ENCODE data around the gene CNTN4.
"Not testable (repeated sequence)": the region's sequence is repeated elsewhere in the genome, so short reads cannot be mapped to it uniquely, and the experiment has no call there.

The CNTN4 gene

DNA sequence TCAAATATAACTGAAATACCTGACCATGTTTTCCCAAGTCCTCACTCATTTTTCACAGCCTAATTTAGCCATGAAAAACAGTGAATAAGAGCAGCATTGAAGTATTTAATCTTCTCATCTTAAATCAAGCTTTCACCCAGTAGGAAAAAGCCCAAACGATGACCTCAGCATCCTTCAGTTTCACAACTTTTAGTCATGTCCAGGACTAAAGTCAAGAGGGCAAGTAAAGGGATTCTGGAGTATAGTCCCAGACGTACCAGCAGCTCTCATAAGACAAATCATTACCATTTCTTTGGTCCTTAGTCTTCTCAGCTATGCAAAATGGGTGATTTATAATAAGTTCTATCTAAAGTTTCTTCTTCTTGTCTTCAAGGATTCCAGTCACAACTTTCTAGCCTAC, 774.2 kb downstream of the CNTN4 start:
- DNase-seq, result no peak

DNA sequence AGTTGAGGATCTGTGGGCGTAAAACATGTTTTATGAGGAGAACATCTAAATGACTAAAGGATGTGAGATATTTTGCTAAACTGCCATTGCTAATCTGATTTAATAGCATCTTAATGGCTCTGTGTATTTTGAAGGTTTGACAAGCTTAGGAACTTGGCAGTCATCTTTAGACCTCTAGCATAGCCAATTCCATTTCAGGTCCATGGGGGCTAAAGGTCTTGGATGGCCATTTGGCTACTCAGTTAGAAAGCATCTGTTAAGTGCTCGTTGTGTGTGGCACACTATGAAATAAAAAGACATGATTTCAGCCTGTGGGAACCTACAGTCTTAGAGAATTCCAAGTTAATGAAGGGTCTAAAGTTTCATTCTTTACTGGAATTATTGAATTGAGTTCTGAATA, 775.3 kb downstream of the CNTN4 start:
- no peak for DNase-seq

DNA sequence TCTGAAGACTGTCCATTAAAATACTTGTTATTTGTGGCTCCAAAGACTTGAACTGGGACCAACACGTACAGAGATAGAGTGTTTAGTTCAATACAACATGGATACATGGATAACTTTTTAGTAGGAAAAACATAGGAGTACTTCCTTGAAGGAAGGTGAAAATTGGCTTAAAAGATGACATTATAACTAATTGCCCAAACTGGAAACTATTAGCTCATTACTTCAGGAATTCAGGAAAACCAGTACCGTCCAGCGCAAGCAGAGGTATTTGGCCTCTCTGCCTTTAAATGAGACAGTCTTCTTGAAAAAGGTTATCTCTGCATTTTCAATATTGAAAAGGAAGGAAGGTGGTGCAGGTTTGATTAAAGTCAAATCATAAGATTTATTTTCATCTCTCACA, 777.0 kb downstream of the CNTN4 start:
- DNase-seq, result no peak

DNA sequence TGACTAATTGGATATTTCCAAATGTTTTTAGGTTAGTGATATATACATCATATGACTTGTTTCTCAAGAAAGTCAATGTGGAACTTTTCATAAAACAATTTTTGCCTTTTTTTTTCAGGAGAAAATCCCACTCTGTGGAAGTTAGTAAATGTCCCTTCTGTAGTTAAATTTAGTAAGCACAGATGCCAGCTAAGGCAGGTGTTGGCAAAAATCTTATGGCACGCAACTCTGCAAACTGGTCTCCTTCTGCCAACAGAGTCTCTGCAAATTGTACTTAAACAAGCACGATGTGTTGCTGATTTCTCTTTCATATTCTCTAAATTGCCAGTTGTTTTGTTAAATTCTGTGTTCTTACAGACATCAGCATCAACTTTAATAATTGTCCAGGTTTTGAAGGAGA, 777.7 kb downstream of the CNTN4 start:
- DNase-seq, result no peak

DNA sequence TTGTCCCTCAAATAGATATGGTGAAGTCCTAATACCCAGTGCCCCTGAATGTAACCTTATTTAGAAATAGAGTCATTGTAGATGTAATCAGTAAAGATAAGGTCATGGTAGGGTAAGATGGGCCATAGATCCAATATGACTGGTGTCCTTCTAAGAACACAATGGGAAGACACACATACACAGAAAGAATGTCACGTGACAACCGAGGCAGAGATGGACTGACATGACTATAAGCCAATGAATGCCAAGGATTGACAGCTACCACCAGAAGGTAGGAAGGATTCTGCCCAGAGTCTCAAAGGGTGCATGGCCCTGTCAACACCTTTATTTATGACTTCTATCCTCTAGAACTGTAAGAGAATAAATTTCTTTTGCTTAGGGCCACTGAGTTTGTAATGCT, 780.4 kb downstream of the CNTN4 start:
- no peak for DNase-seq

DNA sequence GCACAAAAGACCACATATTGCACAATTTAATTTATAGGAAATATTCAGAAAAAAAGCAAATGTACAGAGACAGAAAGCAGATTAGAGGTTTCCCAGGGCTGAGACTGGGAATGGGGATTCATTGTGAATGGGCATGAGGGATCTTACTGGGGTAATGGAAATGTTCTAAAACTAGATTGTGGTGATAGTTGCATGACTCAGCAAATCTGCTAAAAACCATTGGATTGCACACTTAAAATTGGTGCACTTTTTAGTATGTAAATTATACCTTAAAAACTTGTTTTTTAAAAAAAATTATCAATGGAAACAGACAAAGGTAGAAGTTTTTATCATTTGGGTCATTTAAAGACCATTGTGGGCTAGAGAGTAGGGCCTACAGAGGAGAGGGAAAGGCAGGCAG, 780.9 kb downstream of the CNTN4 start:
- no peak for DNase-seq

DNA sequence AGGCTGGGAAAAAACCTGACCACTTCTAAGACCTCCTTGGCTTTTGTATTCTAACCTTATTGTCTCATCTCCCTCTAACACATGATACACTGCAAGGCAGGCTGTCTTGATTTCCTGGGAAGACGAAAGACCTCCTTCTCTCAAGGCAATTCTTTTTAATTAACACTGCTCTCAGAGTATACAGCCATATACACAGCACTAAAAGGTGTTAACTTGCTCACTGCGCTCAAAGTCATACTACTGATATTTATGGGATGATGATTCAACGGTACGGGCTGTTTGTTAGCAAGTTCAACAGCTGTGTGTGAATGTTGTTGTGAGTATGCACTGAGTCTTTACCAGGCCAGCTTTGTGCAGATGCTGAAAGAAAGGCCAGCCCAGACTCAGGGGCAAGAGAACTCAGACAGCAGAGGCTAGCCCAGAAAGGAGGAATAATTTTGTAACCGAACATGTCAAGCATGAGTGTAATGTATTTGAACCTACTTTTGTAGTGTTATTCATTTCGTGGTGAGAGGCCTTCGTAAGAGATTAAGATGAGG, 781.6 kb downstream of the CNTN4 start:
- DNase-seq, result no peak

DNA sequence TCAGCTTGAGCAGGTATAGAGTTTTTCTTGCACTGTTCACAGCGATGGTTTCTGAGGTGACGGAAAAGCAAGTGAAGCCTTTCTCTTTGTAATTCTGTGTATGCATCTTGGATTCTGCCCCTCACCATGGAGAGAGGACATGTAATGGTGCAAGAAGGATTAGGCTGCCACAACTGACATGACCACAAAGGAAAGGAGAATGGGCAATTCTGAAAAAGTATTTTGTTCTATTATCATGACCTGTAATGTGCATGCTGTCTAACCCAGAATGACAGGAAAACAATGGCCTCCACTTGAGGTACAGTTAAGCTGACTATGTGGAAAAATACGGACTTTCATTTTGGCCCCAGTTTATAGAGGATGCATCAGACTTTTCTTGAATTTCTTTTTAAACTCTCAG, 784.6 kb downstream of the CNTN4 start:
- DNase-seq, result no peak

DNA sequence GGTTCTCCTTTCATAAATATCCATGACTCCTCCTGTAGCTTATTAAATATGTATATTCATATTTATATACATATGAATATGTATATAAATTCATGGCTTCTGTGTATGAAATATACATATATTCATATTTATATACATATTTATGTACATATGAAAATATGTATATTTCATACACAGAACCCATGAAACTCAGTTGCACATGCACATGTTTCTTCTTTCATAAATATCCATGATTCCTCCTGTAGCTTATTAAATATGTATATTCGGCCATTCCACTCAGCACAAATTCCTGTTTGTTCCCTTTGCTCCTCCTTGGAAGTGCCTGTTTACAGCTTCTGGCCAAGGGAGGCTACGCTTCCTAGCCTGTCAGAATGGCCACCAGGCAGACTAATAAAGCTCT, 789.9 kb downstream of the CNTN4 start:
- DNase-seq, result no peak

DNA sequence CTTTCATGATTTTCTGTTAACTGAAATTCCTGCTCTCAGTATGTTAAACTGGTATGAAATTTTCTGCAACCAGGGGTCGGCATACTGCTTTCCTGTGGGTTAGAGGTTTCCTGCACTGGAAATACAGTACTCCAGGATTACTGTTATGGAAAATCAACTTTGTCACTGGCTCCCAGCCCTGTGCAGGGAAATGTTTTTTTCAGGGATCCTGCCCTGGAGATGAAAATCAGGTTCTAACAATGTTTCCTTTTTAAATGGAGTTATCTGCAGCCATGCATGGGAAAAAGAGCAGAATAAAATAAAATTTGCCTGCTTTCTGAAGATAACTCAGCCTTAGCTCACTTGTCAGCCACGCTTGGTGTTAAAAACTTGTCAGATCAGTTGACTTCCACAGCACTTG, 791.1 kb downstream of the CNTN4 start:
- DNase-seq, result no peak

DNA sequence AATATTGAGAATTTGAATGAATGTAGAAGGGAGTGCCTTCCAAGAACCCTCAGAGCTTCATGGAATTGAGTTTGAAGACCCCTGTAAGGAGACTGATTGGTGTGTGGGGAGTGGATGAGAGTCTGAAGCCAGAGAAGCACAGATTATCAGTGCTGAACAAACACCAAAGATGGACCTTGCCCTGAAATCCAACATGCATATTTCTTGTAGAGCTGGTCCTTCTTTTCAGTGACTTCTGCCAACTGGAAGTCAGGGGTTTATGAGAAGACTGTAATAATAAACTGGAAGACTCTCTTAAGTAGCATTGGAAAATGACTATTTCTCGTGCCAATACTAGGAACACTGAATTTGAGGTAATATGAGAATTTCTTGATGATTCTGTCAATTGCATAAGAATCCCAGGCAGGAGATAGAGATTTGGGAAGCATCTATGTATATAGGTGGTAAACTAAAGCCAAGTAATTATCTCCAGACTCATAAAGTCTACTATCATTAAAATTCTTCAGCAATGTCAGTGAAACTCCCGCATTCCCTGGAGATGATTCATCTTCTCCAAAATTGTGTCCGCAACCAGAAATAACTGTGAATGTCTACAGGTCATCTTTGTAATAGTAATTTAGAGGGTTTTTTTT, 797.8 kb downstream of the CNTN4 start:
- no peak for DNase-seq

DNA sequence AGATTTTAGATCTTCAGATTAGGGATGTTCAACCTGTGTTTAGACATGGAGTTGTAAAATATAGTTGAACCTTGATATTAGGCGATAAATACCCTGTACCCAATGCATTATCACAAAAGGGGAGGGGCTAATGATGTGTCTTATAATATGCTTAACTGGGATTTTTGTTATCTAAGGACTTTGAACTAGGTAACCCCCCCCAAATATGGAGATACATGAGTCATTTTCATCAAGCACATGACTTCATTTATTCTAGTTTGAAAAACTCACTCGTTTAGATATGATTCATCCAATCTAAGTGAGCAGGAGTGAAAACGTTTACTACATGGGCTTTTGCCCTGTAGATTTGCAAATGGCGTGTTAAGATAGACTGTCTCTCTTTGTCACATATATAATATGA, 799.2 kb downstream of the CNTN4 start:
- no peak for DNase-seq

DNA sequence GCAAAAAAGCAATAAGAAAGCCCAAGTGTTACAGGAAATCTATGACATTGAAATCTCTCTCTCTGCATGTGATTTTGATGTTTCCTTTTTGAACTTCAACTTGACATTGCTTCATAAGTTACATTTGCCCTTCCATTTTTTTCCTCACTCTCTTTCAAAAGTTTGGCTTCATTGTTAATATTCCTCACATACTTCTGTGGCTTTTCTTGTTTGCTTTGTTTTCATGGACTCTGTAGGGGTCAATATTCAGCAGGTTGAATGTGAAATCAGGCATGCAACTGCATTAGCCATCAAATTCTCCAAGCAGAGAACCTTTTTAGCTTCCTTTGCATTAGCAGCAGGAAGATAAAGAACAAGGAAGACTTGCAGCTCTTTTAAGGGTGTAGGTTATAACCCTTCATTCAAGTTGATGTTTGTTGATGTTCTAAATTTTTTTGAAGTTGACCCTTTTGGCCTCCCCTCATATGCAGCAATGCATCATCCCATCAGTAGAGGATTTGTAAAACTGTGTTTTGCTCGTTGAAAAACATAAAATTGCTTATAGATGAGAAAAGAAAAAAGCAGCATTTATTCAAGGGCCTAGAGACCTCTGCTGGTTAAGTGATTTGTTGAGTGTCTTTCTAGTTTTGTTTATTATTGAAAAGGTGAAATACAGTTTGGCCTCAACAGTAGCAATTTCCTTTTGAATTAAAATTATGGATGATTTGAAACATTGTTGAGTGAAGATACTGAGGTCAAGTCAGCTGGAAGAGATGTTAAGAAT, 800.1 kb downstream of the CNTN4 start:
- DNase-seq, result no peak

DNA sequence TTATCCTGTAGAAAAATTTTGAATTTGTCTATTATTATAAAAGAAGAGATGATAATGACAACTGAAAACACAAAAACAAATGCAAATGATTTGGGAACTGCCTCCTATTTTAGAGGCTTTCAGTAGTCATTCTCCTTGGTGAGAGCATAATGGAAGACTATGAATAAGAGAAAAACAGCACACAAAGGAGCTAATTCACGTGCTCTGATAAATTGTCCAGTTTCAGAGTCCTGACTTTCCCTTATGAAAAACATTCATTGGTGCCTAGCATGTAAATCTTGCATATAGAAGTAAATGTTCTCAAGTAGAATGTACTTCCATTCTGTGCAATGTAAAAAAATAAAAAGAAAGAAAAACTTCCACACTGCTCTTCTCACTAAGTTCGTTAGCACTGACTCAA, 805.4 kb downstream of the CNTN4 start:
- no peak for DNase-seq

DNA sequence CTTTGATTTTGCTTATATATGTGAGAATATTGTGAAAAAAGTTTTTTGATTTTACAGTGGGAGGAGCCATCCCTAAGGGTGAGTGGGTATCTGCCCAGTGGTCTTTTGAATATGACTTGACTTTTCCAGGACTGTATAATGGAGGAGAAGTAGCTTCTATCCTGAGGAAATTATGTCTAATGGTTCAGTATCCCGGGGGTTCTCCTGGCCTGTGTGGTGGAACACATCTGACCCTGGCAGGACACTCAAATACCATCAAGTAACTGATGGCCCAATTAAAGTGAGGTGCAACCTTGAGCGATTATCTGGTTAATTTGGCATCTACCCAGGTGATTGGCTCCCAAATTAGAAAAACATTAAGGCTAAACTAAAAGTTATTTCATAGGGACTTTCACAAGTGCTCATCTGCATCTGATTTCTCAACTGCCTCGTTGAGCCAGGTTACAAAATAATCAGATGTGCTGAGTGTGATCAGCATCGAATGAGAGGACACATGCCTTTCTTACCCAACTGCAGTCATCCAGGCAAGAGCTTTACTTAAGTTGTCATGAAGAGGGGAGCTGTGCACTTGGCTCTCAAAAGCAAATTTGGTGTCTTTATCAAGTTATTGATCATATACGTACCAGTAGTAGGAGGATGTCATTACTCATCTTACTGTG, 810.2 kb downstream of the CNTN4 start:
- DNase-seq, result no peak

DNA sequence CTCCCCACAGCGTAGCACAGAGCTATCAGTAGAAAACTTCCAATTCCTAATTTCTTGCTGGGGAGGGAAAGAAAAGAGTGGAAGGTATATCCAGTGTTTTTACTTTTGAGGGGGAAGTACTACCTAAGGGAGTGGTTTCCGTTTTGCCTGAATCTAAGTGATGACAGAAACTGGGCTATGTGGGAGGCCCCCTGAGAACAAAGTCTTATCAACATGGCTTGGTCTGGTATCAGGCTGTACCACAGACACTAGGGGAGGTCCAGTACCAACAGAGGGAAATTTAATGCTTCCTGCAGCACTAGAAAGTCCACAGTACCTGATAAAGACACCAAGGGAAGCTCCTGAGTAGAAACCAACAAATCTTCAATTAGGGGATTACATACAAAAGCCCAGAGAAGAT, 812.3 kb downstream of the CNTN4 start:
- no peak for DNase-seq

DNA sequence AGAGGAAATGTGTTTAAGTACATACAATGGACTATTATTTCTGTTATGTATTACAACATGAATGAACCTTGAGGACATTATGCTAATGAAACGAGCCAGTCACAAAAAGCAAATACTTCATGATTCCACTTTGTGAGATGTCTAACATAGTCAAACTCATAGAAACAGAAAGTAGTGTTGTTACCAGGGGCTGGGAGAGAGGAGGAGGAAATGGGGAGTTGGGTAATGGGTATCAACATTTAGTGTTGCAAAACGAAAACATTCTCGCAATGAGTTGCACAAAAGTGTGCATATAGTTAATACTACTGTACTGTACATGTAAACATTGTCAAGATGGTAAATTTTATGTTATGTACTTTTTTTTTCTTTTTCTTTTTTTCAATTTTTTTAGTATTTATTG, 817.2 kb downstream of the CNTN4 start:
- DNase-seq, result no peak

DNA sequence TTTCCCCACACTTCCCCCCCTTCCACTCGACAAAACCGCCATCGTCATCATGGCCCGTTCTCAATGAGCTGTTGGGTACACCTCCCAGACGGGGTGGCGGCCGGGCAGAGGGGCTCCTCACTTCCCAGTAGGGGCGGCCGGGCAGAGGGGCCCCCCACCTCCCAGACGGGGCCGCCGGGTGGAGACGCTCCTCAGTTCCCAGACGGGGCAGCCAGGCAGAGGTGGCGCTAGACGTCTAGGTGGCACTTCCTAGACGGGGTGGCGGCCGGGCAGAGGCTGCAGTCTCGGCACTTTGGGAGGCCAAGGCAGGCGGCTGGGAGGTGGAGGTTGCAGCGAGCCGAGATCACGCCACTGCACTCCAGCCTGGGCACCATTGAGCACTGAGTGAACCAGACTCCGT, 818.0 kb downstream of the CNTN4 start:
- DNase-seq, result not testable (repeated sequence)

DNA sequence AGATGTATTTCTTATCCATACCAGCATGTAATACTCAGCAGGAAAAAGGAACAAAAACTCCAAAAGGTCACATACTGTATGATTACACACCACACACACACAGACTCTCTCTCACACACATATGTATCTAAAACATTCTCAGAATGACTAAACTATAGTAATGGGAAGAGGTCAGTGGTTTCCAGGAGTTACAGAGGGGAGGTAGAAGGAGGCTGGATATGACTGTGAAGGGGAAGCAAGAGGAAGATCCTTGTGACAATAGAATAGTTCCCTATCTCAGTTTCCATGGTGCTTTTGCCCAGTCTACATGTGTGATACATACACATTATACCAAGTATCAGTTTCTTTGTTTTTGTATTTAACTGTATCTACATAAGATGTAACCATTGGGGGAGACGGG, 821.4 kb downstream of the CNTN4 start:
- DNase-seq, result no peak

DNA sequence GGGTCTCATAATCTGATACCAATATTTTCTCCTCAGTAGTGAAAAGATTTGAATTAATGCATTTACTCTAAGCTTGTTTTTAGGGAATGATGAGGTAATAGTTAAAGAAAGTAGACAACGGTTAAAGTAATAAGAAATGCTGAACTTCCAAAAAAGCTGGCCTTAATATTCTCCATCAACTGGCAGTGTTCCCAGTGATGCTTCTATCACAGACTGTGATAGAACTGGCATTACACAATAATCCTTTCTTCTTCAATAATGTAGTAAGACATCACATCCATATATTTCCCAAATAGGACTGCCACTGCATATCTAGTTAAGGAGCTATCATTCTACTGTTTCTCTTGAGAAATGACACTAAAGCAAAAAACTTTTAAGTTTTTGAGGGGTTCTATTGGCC, 822.8 kb downstream of the CNTN4 start:
- no peak for DNase-seq

DNA sequence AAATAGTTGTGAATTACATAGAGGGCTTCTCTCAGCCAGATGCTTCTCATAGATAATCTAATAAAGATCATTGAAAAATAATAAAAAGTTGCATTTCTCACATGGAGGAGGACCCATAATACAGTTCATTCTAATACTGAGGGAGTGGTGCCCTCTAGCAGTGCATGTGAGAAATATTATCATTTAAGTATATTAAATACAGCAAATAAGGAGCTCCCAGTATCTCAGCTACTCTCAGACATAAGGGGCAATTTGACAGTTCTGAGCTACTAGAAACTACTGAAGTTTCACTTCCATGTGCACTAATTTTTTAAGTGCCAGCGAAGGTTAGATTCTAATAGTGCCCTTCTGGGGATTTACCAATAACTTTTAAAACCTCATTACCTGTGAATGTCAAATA, 823.2 kb downstream of the CNTN4 start:
- DNase-seq, result no peak

DNA sequence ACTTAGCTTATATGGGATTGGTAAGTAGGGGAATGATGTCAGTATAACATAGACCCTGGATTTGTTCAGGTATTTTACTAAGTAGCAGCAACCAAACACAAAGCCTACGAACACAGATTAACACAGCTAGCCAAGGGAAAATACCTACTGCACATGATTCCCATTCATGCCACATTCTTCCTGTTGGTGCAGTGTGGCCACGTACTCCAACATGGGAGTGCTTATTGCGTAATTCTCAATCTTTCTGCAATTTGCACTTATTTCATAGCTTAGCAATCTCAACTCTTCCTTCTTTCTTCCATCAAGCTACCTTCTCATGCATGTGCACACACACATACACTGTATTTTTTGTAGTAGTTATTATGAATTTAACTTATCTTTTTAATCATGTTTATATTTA, 824.7 kb downstream of the CNTN4 start:
- no peak for DNase-seq

DNA sequence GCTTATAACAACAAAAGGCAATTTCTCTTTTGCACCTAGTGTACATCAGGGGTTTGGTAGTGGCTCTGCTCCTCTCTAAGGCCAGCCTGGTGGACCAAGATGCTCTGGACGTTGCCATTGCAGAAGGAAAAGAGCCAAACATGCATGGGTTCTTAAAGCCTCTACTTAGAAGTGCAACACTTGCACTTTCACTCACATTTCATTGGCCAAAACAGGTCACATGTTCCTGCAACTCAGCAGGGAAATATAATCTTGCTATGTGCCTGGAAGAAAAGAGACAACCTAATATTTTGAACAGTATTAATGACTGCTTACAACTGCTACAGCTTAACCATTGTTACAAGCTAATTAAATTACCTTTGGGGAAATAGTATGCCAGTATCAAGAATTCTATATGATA, 828.6 kb downstream of the CNTN4 start:
- DNase-seq, result no peak

DNA sequence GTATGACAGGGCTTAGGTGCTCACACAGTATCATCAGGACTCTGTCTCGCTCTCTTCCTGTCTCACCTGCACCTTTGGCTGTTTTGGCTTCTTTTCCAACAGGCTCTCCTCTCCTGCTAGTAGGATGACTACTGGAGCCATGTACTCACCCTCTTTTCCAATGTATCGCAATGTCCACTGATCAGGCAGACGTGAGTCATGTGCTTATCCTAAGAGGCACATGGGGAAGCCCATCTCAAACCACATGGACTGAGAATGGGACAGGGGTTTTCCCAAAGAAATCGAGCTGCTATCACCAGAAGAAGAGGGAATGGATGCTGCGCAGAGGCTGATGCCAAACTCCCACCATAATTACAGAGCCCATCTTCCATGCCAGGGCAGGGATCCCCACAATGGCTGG, 830.9 kb downstream of the CNTN4 start:
- no peak for DNase-seq
